IPS-15b (cell line): Measurements from ENCODE around the gene RALGPS2.

Experiments used
- H3K27me3 ChIP-seq: one replicate; pipeline ENCODE4 v1.6.1; 2013; ENCODE audit warnings: low read length; ENCODE audit not compliant: control insufficient read depth, insufficient read depth
- H3K36me3 ChIP-seq: one replicate; pipeline ENCODE4 v1.6.1; 2013; ENCODE audit warnings: low read length; ENCODE audit not compliant: control insufficient read depth, insufficient read depth
- H3K4me1 ChIP-seq: one replicate; pipeline ENCODE4 v1.6.1; 2013; ENCODE audit warnings: mild to moderate bottlenecking, low read length; ENCODE audit not compliant: control insufficient read depth, insufficient read depth
- H3K4me3 ChIP-seq: one replicate; pipeline ENCODE4 v1.5.1; 2013; ENCODE audit warnings: low read depth, low read length
- H3K9ac ChIP-seq: one replicate; pipeline ENCODE4 v1.6.1; 2013; ENCODE audit warnings: low read depth, mild to moderate bottlenecking, low read length
- H3K9me3 ChIP-seq: one replicate; pipeline ENCODE4 v1.6.1; 2013; ENCODE audit warnings: mild to moderate bottlenecking, low read length; ENCODE audit not compliant: control insufficient read depth, insufficient read depth

Gene RALGPS2

DNA sequence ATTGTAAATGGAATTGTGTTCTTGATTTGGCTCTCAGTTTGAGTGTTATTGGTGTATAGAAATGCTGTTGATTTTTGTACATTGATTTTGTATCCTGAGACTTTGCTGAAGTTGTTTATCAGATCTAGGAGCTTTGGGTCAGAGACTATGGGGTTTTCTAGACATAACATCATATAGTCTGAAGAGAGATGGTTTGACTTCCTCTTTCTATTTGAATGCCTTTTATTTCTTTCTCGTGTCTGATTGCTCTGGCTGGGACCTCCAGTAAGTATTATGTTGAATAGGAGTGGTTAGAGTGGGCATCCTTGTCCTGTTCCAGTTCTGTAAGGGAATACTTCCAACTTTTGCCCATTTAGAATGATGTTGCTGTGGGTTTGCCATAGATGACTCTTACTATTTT lies 185.0 kb downstream of the RALGPS2 start:
- Histone ChIP-seq H3K4me1 (no peaks in the 10 kb centered on the region), H3K9ac (no peak overlapping the region), H3K4me3 (no peak overlapping the region), H3K27me3 (no peaks in the 10 kb centered on the region), H3K36me3 (no peaks in the 10 kb centered on the region), H3K9me3 (no peaks in the 10 kb centered on the region)

GRCh38 chr1:178912597-178912996 lies 187.6 kb downstream of the RALGPS2 start:
- Histone ChIP-seq H3K4me1 (no peaks in the 10 kb centered on the region), H3K9me3 (no peaks in the 10 kb centered on the region), H3K27me3 (no peaks in the 10 kb centered on the region), H3K36me3 (no peaks in the 10 kb centered on the region), H3K9ac (no peak overlapping the region), H3K4me3 (no peak overlapping the region)

- Histone ChIP-seq H3K27me3 (no peaks in the 10 kb centered on the region), H3K9ac (no peak overlapping the region), H3K36me3 (no peaks in the 10 kb centered on the region), H3K9me3 (no peaks in the 10 kb centered on the region), H3K4me3 (no peak overlapping the region), H3K4me1 (no peaks in the 10 kb centered on the region)
These were observed 191.6 kb downstream of the RALGPS2 start for GRCh38 chr1:178916448-178917174.

DNA sequence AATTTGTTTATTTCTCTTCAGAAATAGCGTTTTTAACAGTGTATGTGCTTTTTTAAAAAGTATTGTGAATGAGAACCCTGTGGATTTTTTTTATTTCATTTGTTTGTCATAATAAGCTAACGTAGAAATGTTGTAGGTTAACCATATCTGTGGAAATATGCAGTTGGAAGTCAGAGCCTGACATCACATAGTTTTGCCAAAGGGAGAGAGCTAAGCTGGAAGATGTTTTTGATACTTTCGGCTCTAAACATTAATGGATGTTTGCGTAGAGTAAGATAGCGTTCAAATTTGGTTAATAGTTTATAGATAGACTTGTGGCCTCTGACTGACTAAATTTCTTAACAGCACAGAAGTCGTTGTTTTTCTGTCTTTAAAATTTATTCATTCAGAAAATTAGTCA lies 193.3 kb downstream of the RALGPS2 start:
- Histone ChIP-seq H3K4me1 (no peaks in the 10 kb centered on the region), H3K36me3 (no peaks in the 10 kb centered on the region), H3K9ac (no peak overlapping the region), H3K4me3 (no peak overlapping the region), H3K27me3 (no peaks in the 10 kb centered on the region), H3K9me3 (no peaks in the 10 kb centered on the region)

- no peaks in the 10 kb centered on the region for H3K9me3 ChIP-seq
- H3K4me1 ChIP-seq: no peaks in the 10 kb centered on the region
- H3K36me3 ChIP-seq: no peaks in the 10 kb centered on the region
- H3K9ac ChIP-seq: no peak overlapping the region
- no peak overlapping the region for H3K4me3 ChIP-seq
- H3K27me3 ChIP-seq: no peaks in the 10 kb centered on the region
These were observed 193.9 kb downstream of the RALGPS2 start for GRCh38 chr1:178918955-178919354.

DNA sequence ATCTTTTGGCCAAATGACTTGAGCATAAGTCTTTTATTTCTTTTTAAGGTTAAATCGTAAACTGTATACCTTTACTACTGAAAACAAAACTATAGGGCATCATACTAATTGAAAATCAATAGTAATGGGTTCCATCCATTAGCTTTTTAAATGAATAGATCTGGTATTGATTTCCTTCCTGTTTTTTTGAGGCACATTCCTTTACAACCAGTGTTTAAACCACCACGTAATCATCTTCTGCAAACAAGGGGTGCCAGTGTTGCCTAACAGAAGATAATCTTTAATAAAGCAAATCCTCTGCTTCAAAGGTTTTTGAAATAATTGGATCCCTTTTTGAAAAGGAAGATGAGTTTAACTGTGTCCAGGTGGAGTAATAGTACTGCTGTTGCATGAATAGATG lies 194.5 kb downstream of the RALGPS2 start:
- Histone ChIP-seq H3K36me3 (no peaks in the 10 kb centered on the region), H3K27me3 (no peaks in the 10 kb centered on the region), H3K4me1 (no peaks in the 10 kb centered on the region), H3K4me3 (no peak overlapping the region), H3K9ac (no peak overlapping the region), H3K9me3 (no peaks in the 10 kb centered on the region)

DNA sequence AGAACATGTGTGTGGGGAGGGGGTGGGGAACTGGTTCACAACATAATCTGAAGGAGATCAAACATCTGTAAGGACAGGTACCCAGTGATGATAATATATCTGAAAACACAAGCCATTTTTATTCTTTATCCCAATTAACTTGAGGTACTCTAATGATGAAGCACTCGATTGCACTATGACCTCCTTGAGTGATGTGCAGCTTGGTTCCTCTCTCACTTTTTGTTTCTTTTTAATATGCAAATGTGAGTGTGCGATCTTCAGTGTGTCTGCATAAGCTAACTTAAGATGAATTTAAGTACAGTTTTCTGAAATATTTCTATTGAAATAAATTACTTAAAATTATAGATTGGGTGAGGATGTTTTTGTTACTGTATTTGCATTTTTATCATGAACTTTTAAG lies 196.5 kb downstream of the RALGPS2 start:
- H3K9me3 ChIP-seq: no peaks in the 10 kb centered on the region
- H3K4me3 ChIP-seq: no peak overlapping the region
- no peaks in the 10 kb centered on the region for H3K36me3 ChIP-seq
- H3K27me3 ChIP-seq: no peaks in the 10 kb centered on the region
- no peak overlapping the region for H3K9ac ChIP-seq
- no peaks in the 10 kb centered on the region for H3K4me1 ChIP-seq

- H3K27me3 ChIP-seq: no peaks in the 10 kb centered on the region
- no peaks in the 10 kb centered on the region for H3K9me3 ChIP-seq
- H3K9ac ChIP-seq: no peak overlapping the region
- H3K36me3 ChIP-seq: no peaks in the 10 kb centered on the region
- no peak overlapping the region for H3K4me3 ChIP-seq
- peaks cover 4% of the 10 kb centered on the region for H3K4me1 ChIP-seq
These were observed 198.5 kb downstream of the RALGPS2 start for GRCh38 chr1:178923512-178923911.

GRCh38 chr1:178926046-178926445 lies 201.0 kb downstream of the RALGPS2 start:
- Histone ChIP-seq H3K9ac (no peak overlapping the region), H3K4me3 (no peak overlapping the region), H3K9me3 (no peaks in the 10 kb centered on the region), H3K36me3 (no peaks in the 10 kb centered on the region), H3K27me3 (no peaks in the 10 kb centered on the region), H3K4me1 (peaks cover 10% of the 10 kb centered on the region)

- Histone ChIP-seq H3K36me3 (no peaks in the 10 kb centered on the region), H3K9ac (no peak overlapping the region), H3K4me3 (no peak overlapping the region), H3K27me3 (no peaks in the 10 kb centered on the region), H3K9me3 (no peaks in the 10 kb centered on the region), H3K4me1 (peaks cover 11% of the 10 kb centered on the region)
These were observed 202.0 kb downstream of the RALGPS2 start for GRCh38 chr1:178927003-178927402.

GRCh38 chr1:178928041-178928440 lies 203.0 kb downstream of the RALGPS2 start:
- H3K36me3 ChIP-seq: no peaks in the 10 kb centered on the region
- H3K9ac ChIP-seq: no peak overlapping the region
- peaks cover 14% of the 10 kb centered on the region for H3K4me1 ChIP-seq
- no peaks in the 10 kb centered on the region for H3K9me3 ChIP-seq
- H3K27me3 ChIP-seq: no peaks in the 10 kb centered on the region
- no peak overlapping the region for H3K4me3 ChIP-seq

DNA sequence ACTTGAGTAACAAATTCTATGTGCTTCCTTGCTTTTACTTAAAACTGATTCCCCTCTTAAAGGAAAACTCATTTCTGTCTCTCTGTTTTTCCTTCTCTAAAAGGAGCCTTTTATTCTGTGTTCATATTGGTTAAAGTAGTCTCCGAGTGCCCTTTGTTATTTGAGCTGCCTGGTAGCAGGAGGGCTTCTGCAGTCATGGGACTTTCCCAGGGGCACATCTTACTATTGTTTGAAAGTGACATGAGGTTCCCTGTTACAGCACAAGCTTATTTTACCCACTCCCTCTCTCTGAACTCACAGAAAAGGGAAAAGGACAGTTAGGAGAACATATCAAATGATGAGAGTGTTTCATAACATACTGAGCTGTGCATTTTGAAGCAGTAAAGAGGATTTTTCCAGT lies 203.9 kb downstream of the RALGPS2 start:
- Histone ChIP-seq H3K27me3 (no peaks in the 10 kb centered on the region), H3K4me3 (no peak overlapping the region), H3K36me3 (no peaks in the 10 kb centered on the region), H3K9me3 (no peaks in the 10 kb centered on the region), H3K4me1 (peaks cover 14% of the 10 kb centered on the region), H3K9ac (no peak overlapping the region)
